Mesendoderm (in vitro differentiated cells): ENCODE measurements around the gene ZNF586.

Experiments used
- DNase-seq: peaks from one replicate; pipeline ENCODE4 v3.0.0; 2013
- H2AK5ac ChIP-seq: 2 replicates; pipeline ENCODE4 v1.6.1; 2013; ENCODE audit warnings: low read length, inconsistent platforms
- H2BK120ac ChIP-seq: 2 replicates; pipeline ENCODE4 v1.6.1; 2013; ENCODE audit warnings: low read depth, mild to moderate bottlenecking, low read length, moderate library complexity, mixed read lengths
- H2BK15ac ChIP-seq: replicated peaks from 2 replicates; pipeline ENCODE4 v1.6.1; 2013; ENCODE audit warnings: low read depth, mild to moderate bottlenecking, moderate library complexity
- H2BK5ac ChIP-seq: 2 replicates; pipeline ENCODE4 v1.6.1; 2013; ENCODE audit warnings: low read length, inconsistent platforms
- H3K18ac ChIP-seq: 2 replicates; pipeline ENCODE4 v1.6.1; 2013; ENCODE audit warnings: mild to moderate bottlenecking, low read length, mixed read lengths
- H3K23ac ChIP-seq: one replicate; pipeline ENCODE4 v1.6.1; 2013; ENCODE audit warnings: low read length
- H3K27ac ChIP-seq: 2 replicates; pipeline ENCODE4 v1.5.1; 2013; ENCODE audit warnings: low read depth, mild to moderate bottlenecking, inconsistent platforms, low read length, moderate library complexity
- H3K27me3 ChIP-seq: 2 replicates; pipeline ENCODE4 v1.6.1; 2013; ENCODE audit warnings: low read length, control low read depth, mild to moderate bottlenecking, inconsistent platforms; ENCODE audit not compliant: insufficient read depth, poor library complexity
- H3K36me3 ChIP-seq: 2 replicates; pipeline ENCODE4 v1.6.1; 2013; ENCODE audit warnings: low read length, inconsistent platforms; ENCODE audit not compliant: control insufficient read depth, insufficient read depth
- H3K4ac ChIP-seq: one replicate; pipeline ENCODE4 v1.6.1; 2013; ENCODE audit warnings: low read depth, mild to moderate bottlenecking, low read length, moderate library complexity
- H3K4me1 ChIP-seq: 2 replicates; pipeline ENCODE4 v1.6.1; 2013; ENCODE audit warnings: low read depth, low read length, inconsistent platforms; ENCODE audit not compliant: control insufficient read depth
- H3K4me2 ChIP-seq: 2 replicates; pipeline ENCODE4 v1.6.1; 2013; ENCODE audit warnings: low read length
- H3K4me3 ChIP-seq: 2 replicates; pipeline ENCODE4 v1.5.1; 2013; ENCODE audit warnings: mild to moderate bottlenecking, low read length
- H3K56ac ChIP-seq: one replicate; pipeline ENCODE4 v1.6.1; 2013; ENCODE audit warnings: low read length
- H3K79me1 ChIP-seq: 2 replicates; pipeline ENCODE4 v1.6.1; 2013; ENCODE audit warnings: low read length, inconsistent platforms
- H3K79me2 ChIP-seq: 2 replicates; pipeline ENCODE4 v1.6.1; 2013; ENCODE audit warnings: mild to moderate bottlenecking, low read length; ENCODE audit not compliant: control insufficient read depth, insufficient read depth
- H3K9ac ChIP-seq: 2 replicates; pipeline ENCODE4 v1.6.1; 2013; ENCODE audit warnings: low read length, inconsistent platforms
- H4K5ac ChIP-seq: one replicate; pipeline ENCODE4 v1.6.1; 2013; ENCODE audit warnings: low read length
- H4K8ac ChIP-seq: one replicate; pipeline ENCODE4 v1.6.1; 2013; ENCODE audit warnings: low read depth, mild to moderate bottlenecking, control low read depth, low read length, moderate library complexity
- WGBS: extraction: QIAGEN DNeasy Blood & Tissue Kit; methylation state at CpG from one replicate; pipeline ENCODE4 v1.1.7; 2013; ENCODE audit warnings: low lambda C conversion rate, missing lambda C conversion rate; ENCODE audit not compliant: insufficient coverage; ENCODE audit errors: extremely low coverage; 5-methylcytosine and 5-hydroxymethylcytosine counted together

The ZNF586 gene

DNA sequence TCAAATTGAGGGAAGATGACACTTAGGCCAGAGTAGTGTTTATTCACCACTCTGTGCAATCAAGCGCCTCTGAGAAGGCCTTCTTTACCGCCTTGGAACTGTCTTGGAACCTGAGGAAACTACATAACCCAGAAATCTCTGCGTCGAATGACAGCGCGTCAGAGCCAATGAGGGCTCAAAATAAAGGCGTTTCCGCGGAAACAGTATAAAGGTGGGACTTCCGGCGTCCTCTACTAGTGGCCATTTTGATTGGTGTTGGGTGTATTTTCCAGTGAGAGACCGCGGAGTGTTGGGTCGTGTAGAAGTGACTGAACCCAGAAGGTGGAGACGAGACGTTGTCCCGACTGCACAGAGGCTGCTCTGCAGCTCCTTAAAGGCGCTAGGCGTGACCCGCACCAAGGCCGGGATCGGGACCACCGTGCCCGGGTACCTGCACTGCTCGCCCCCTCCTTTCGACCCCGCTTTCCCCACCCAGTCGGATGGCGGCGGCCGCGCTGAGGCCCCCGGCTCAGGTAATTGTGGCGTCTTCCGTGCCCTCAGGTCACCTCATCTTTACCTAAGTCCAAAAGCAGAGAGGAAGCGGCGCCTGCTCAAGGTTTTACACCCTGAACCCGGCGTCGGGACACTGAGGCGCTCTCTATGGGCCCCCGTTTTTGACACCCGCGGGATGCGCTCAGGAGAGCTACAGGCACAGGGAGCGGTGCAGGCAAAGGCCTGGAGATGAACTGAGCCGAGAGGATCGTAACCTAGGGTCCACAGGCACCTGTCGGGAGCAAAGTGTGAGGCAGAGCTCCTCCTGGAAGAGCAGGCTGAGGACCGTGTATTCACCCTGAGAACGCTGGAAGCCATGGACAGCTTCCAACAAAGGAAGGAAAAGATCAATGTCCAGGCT lies 22.6 kb upstream of the ZNF586 start, which contains the start of gene ZNF776:
TSS of gene ZNF776 (plus strand) at position 236 of the 892 bp plus-strand sequence. CDS start at position 480, 244 bp downstream.
- H3K18ac ChIP-seq: peak within 1 kb of the TSS; percentile 42
- H3K27ac ChIP-seq: no peak within 1 kb of the TSS
- peaks cover 25% of the 10 kb centered on the region for H3K79me1 ChIP-seq
- no peak within 1 kb of the TSS for H4K5ac ChIP-seq
- WGBS: no CpG with 5 or more reads among the region's 51 CpGs
- H3K27me3 ChIP-seq: no peaks in the 10 kb centered on the region
- peak within 1 kb of the TSS; percentile 94 for H3K56ac ChIP-seq
- no peak within 1 kb of the TSS for H3K4ac ChIP-seq
- no peak within 1 kb of the TSS for H4K8ac ChIP-seq
- H2BK5ac ChIP-seq: no peak within 1 kb of the TSS
- peak; percentile 97 for DNase-seq
- H2BK15ac ChIP-seq: no peak within 1 kb of the TSS
- no peak within 1 kb of the TSS for H3K23ac ChIP-seq
- peak within 1 kb of the TSS; percentile 92 for H3K4me2 ChIP-seq
- peak within 1 kb of the TSS; percentile 85 for H3K4me3 ChIP-seq
- peak within 1 kb of the TSS; percentile 84 for H3K9ac ChIP-seq
- peaks cover 30% of the 10 kb centered on the region for H3K79me2 ChIP-seq
- no peak within 1 kb of the TSS for H2BK120ac ChIP-seq
- H3K4me1 ChIP-seq: peaks cover 6% of the 10 kb centered on the region
- no peak within 1 kb of the TSS for H2AK5ac ChIP-seq
- H3K36me3 ChIP-seq: peaks cover 2% of the 10 kb centered on the region

DNA sequence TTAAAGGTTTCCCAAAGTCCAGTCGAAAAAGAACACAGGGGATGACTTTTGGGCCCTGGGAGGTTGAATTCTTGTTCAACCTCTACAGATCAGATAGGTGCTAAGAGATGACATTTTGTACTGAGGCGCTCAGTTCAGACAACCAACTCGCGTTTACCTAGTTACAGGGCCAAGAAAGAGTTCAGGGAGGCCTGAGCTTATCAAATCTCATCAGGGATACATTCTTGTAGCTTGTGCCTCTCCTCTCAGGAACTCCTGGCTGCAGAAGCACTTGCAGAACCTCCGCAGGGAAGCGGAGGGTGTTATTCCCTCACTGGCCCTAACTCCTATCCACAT lies 22.0 kb upstream of the ZNF586 start:
- Histone ChIP-seq H3K4me2 (peak overlapping the region; percentile 92), H3K23ac (no peak overlapping the region), H3K27me3 (no peaks in the 10 kb centered on the region), H3K4ac (no peak overlapping the region), H3K79me1 (peaks cover 25% of the 10 kb centered on the region), H3K27ac (no peak overlapping the region), H4K5ac (no peak overlapping the region), H2BK120ac (no peak overlapping the region), H3K9ac (peak overlapping the region; percentile 84), H3K4me1 (peaks cover 6% of the 10 kb centered on the region), H3K18ac (no peak overlapping the region), H3K79me2 (peaks cover 30% of the 10 kb centered on the region), H4K8ac (no peak overlapping the region), H2BK15ac (no peak overlapping the region), H3K56ac (peak overlapping the region; percentile 94), H2AK5ac (no peak overlapping the region), H3K36me3 (peaks cover 3% of the 10 kb centered on the region), H2BK5ac (no peak overlapping the region), H3K4me3 (peak overlapping the region; percentile 85)
- DNase-seq: peak; percentile 40
- WGBS: no CpG with 5 or more reads among the region's 6 CpGs

DNA sequence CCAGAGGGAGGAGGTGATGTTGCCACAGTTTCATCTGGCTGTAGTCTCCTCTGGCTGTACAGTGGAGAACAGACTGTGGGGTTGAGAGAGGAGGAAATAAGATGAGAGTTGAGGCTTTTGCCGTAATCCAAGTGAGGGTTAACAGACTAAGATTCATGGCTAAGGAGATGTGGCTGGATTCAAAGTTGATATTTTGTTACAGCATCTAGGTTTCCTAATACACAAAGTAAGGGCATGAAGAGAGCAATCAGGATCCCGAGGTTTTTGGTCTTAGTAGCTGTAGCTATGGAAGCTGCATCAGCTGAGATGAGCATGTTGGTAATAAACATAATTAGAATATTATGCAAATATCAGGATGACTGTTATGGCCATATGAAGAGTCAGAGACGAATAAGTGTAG lies 21.4 kb upstream of the ZNF586 start:
- Histone ChIP-seq H4K5ac (no peak overlapping the region), H3K79me2 (peaks cover 30% of the 10 kb centered on the region), H3K4ac (no peak overlapping the region), H4K8ac (no peak overlapping the region), H3K4me3 (no peak overlapping the region), H3K56ac (no peak overlapping the region), H3K18ac (no peak overlapping the region), H2BK120ac (no peak overlapping the region), H3K27me3 (no peaks in the 10 kb centered on the region), H3K4me1 (peaks cover 6% of the 10 kb centered on the region), H3K9ac (peak overlapping the region; percentile 15), H3K79me1 (peaks cover 27% of the 10 kb centered on the region), H2BK5ac (no peak overlapping the region), H3K4me2 (peak overlapping the region; percentile 37), H2AK5ac (no peak overlapping the region), H3K27ac (no peak overlapping the region), H2BK15ac (no peak overlapping the region), H3K23ac (no peak overlapping the region), H3K36me3 (peaks cover 9% of the 10 kb centered on the region)
- no CpG with 5 or more reads among the region's 3 CpGs for WGBS
- no peak for DNase-seq

DNA sequence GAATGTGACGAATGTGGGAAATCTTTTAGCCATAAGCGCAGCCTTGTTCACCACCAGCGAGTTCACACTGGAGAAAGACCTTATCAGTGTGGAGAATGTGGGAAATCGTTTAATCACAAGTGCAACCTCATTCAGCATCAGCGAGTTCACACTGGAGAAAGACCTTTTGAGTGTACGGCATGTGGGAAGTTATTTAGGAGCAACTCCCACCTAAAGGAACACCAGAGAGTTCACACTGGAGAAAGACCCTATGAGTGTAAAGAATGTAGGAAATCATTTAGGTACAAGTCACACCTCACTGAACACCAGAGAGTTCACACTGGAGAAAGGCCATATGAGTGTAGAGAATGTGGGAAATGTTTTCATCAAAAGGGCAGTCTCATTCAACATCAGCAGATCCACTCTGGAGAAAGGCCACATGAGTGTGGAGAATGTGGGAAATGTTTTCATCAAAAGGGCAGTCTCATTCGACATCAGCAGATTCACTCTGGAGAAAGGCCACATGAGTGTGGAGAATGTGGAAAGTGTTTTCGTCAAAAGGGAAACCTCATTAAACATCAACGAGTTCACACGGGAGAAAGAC lies 15.3 kb upstream of the ZNF586 start:
- H3K23ac ChIP-seq: no peak overlapping the region
- H3K18ac ChIP-seq: no peak overlapping the region
- H3K9ac ChIP-seq: no peak overlapping the region
- H3K56ac ChIP-seq: no peak overlapping the region
- WGBS: no CpG with 5 or more reads among the region's 10 CpGs
- no peak overlapping the region for H2BK5ac ChIP-seq
- H3K4ac ChIP-seq: no peak overlapping the region
- H2BK120ac ChIP-seq: no peak overlapping the region
- H3K79me1 ChIP-seq: peaks cover 15% of the 10 kb centered on the region
- H3K4me1 ChIP-seq: no peaks in the 10 kb centered on the region
- peaks cover 31% of the 10 kb centered on the region for H3K36me3 ChIP-seq
- no peaks in the 10 kb centered on the region for H3K27me3 ChIP-seq
- H3K27ac ChIP-seq: no peak overlapping the region
- no peak overlapping the region for H3K4me2 ChIP-seq
- H4K8ac ChIP-seq: no peak overlapping the region
- H4K5ac ChIP-seq: no peak overlapping the region
- DNase-seq: no peak
- H3K79me2 ChIP-seq: peaks cover 9% of the 10 kb centered on the region
- H2BK15ac ChIP-seq: no peak overlapping the region
- H2AK5ac ChIP-seq: no peak overlapping the region
- H3K4me3 ChIP-seq: no peak overlapping the region

DNA sequence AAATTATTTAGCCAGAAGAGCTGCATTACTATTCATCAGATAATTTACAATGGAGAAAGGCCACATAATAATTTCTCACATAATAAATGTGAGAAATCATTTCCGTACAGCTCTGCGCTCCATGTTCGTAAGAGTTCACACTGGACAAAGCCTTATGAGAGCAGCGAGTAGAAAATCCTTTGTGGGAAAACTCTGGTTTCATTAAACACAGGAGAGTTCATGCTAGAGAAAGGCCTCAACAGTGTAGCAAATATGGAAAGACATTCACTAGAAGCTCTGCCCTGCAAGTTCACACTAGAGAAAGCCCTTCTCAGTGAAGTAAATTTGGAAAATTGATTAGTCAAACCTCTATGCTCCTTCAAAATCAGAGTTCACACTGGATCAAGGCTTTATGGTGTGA lies 14.4 kb upstream of the ZNF586 start:
- peaks cover 32% of the 10 kb centered on the region for H3K36me3 ChIP-seq

More for the DNA sequence above, 14.4 kb upstream of the ZNF586 start:
- Histone ChIP-seq H2BK120ac (no peak overlapping the region), H3K9ac (no peak overlapping the region), H4K5ac (no peak overlapping the region), H3K4me3 (no peak overlapping the region), H3K56ac (no peak overlapping the region), H3K79me2 (peaks cover 4% of the 10 kb centered on the region), H3K79me1 (peaks cover 12% of the 10 kb centered on the region), H2BK5ac (no peak overlapping the region), H3K4me1 (no peaks in the 10 kb centered on the region), H3K4ac (no peak overlapping the region), H2AK5ac (no peak overlapping the region), H3K27ac (no peak overlapping the region), H3K27me3 (no peaks in the 10 kb centered on the region), H3K18ac (no peak overlapping the region), H3K23ac (no peak overlapping the region), H2BK15ac (no peak overlapping the region), H4K8ac (no peak overlapping the region), H3K4me2 (no peak overlapping the region)
- no CpG with 5 or more reads among the region's 4 CpGs for WGBS
- no peak for DNase-seq
